Right lobe of liver (tissue), 6 donors: ENCODE measurements around the gene SUSD5. TPM values are rescaled to one million over a fixed set of nuclear protein-coding genes. Genes with fewer than 3 reads are reported as not detected.
A peak's percentile ranks its signal among the peaks of the same experiment; 100 is the strongest.

Experiments used
- ATAC-seq, 4 donors: fragments of 200-7000 bp; cut with Tn5 transposase; one replicate each; pipeline ENCODE4 v1.9.1; 2020; ENCODE audit warnings: mild to moderate bottlenecking in 4 of 4, moderate library complexity in 4 of 4
- DNase-seq, 3 donors: peaks; one replicate each; pipeline ENCODE4 v3.0.0-alpha.2; 2020
- H3K27ac ChIP-seq, 3 donors: fragments of 200-600 bp; one replicate each; pipeline ENCODE4 v1.8.0; 2022
- H3K27me3 ChIP-seq, 2 donors: fragments of 200-600 bp; one replicate each; pipeline ENCODE4 v1.8.0; 2022
- H3K36me3 ChIP-seq, 4 donors: fragments of 200-600 bp; sonication (generic) in 1 of 4; one replicate each; pipeline versions ENCODE4 v1.5.1 to v1.8.0; 2017 to 2022; ENCODE audit warnings: control low read depth in 1 of 4
- H3K4me1 ChIP-seq, 4 donors: fragments of 200-600 bp; sonication (generic) in 1 of 4; one replicate each; pipeline versions ENCODE4 v1.5.1 to v1.8.0; 2017 to 2022; ENCODE audit warnings: control low read depth in 1 of 4
- H3K4me3 ChIP-seq, 3 donors: fragments of 200-600 bp; one replicate each; pipeline ENCODE4 v1.8.0; 2022
- H3K9me3 ChIP-seq, 4 donors: fragments of 200-600 bp; sonication (generic) in 1 of 4; one replicate each; pipeline versions ENCODE4 v1.5.1 to v1.8.0; 2017 to 2022; ENCODE audit warnings: control low read depth in 1 of 4
- POLR2A ChIP-seq: fragments of 450-650 bp; IDR thresholded peaks from one replicate; pipeline ENCODE4 v1.6.1; 2017; ENCODE audit warnings: antibody characterized with exemption, mild to moderate bottlenecking
- WGBS: methylation state at CpG from one replicate; pipeline ENCODE4 v1.1.6; 2018; ENCODE audit warnings: low coverage, low lambda C conversion rate; ENCODE audit not compliant: insufficient coverage; ENCODE audit errors: missing lambda C conversion rate; 5-methylcytosine and 5-hydroxymethylcytosine counted together
- intact Hi-C, 2 donors: fragments of 100-400 bp; cut with DNase I; formaldehyde crosslinking; loops; one replicate each; pipeline versions ENCODE4 v1.11.2 to v1.14.1; 2022
- total RNA-seq, 6 experiments: library from RNA; depleted of rRNA in 2 of 6; stranded (reverse); fragments of >200 nt in 2 of 6; fragmentation: NEBNext Ultra II Directional in 3 of 6; extraction: Animal tissue kit (Norgen Biotek cat#: 25700) in 3 of 6; gene quantifications; one replicate each; pipeline versions ENCODE4 v1.1.0 to v1.2.4, GENCODE V29; 2016 to 2023
- TF ChIP-seq, protein P1 (sequence below), 4 donors: fragments of 200-600 bp in 3 of 4; fragments of 450-650 bp in 1 of 4; IDR thresholded peaks; one replicate each; pipeline versions ENCODE4 v1.5.1 to v1.8.0; 2016 to 2022; ENCODE audit warnings: antibody characterized with exemption in 4 of 4, mild to moderate bottlenecking in 2 of 4
- donor health status: DM: no; HTN: yes; CAD: no.
- donor health status: DM: no; HTN: no; CAD: no.
- donor health status: DM: no; HTN: no; CAD: no.
- donor health status: DM: no; HTN: yes; CAD: no.
- donor health status: DM: no; HTN: yes; CAD: no.

Gene SUSD5
- total RNA-seq, 6 experiments from 2014 or later: 0.05 to 0.20 (median 0.16) TPM; not detected in 2

DNA sequence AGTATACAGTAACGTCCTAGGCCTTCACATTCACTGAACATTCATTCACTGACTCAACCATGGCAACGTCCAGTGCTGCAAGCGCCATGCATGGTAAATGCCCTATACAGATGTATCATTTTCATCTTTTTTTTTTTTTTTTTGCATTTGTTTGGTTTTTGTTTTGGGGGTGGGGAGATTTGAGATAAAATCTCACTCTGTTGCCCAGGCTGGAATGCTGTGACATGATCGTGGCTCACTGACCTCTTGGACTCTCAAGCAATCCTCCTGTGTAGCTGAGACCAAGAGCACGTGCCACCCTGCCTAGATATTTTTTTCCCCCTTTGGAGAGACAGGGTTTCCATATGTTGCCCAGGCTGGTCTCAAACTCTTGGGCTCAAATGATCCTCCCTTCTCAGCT lies 37.4 kb downstream of the SUSD5 start:
- Histone ChIP-seq H3K27ac (no peak overlapping the region), H3K4me3 (no peak overlapping the region), H3K9me3 (no peaks in the 10 kb centered on the region), H3K4me1 (no peaks in the 10 kb centered on the region), H3K36me3 (no peaks in the 10 kb centered on the region), H3K27me3 (no peaks in the 10 kb centered on the region)
- DNase-seq (no peak), ATAC-seq (peak; percentile 63 to 82 (median 73))
- intact Hi-C loops: no loop called here
- whole genome bisulfite sequencing: 50% methylated on average over 5 of the region's 5 CpGs
- TF ChIP-seq, protein P1, sequence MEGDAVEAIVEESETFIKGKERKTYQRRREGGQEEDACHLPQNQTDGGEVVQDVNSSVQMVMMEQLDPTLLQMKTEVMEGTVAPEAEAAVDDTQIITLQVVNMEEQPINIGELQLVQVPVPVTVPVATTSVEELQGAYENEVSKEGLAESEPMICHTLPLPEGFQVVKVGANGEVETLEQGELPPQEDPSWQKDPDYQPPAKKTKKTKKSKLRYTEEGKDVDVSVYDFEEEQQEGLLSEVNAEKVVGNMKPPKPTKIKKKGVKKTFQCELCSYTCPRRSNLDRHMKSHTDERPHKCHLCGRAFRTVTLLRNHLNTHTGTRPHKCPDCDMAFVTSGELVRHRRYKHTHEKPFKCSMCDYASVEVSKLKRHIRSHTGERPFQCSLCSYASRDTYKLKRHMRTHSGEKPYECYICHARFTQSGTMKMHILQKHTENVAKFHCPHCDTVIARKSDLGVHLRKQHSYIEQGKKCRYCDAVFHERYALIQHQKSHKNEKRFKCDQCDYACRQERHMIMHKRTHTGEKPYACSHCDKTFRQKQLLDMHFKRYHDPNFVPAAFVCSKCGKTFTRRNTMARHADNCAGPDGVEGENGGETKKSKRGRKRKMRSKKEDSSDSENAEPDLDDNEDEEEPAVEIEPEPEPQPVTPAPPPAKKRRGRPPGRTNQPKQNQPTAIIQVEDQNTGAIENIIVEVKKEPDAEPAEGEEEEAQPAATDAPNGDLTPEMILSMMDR (IDR thresholded peaks at IDR 0.05): no peak
- no peak for TF ChIP-seq POLR2A

DNA sequence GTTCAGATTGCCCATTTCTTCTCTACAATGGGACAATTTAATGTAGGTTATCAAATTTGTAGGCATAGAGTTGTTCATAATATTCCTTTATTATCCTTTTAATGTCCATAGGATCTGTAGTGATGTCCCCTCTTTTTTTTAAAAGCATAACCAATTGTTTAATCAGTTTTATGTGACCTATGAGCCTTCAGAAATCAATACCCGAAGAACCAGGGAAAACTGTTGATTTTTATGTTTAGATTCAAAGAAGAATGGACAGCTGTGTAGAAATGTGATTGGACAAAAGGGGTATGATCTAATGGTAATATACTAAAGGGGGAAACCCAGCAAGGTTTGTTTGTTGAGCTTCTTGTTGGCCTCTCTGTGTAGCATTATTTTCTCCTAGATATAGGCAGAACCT lies 39.5 kb downstream of the SUSD5 start:
- H3K27me3 ChIP-seq: no peaks in the 10 kb centered on the region
- H3K9me3 ChIP-seq: no peaks in the 10 kb centered on the region
- H3K4me3 ChIP-seq: no peak overlapping the region
- ATAC-seq (no peak), DNase-seq (no peak)
- no peak for TF ChIP-seq POLR2A
- TF ChIP-seq, protein P1 (IDR thresholded peaks at IDR 0.05): no peak
- WGBS: 30% methylated on average over 1 of the region's 1 CpG
- H3K27ac ChIP-seq: no peak overlapping the region
- intact Hi-C loops: no loop called here
- H3K36me3 ChIP-seq: no peaks in the 10 kb centered on the region
- no peaks in the 10 kb centered on the region for H3K4me1 ChIP-seq

DNA sequence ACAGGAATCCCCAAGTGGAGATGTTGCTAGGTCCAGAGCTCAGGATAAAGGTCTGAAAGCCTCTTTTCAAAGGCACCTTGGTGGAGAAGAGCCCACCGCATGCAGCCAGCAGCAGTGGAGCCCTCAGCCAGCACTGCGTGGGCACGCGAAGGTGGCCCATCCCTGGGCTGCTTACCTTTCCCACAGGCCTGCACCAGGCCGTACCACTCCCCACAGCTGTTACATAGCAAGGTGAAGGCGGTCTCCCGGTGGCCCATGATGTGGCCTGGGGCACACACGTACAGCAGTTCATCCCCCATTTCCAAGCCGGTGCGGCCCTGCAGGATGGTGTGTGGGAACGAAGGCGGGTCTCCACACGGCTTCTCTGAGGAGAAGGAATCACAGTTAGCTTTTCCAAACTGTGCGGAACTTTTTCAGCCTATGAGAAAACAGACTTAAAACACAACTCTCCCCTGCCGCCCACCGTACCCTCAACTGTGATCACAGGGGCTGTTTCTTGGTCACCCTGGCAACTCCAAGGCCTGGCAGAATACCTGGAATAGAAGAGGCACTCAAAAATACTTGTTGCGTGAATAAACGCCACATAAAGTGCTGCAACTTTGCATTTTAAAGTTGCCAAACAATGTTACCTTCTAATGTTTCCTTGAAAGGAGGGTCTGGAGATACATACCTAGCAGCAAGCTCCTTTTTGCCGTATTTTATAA lies 43.7 kb downstream of the SUSD5 start:
- Histone ChIP-seq H3K4me3 (no peak overlapping the region), H3K36me3 (no peaks in the 10 kb centered on the region), H3K27me3 (no peaks in the 10 kb centered on the region), H3K4me1 (no peaks in the 10 kb centered on the region), H3K9me3 (no peaks in the 10 kb centered on the region), H3K27ac (no peak overlapping the region)
- intact Hi-C loops: no loop called here
- 87% methylated on average over 4 of the region's 19 CpGs for WGBS
- TF ChIP-seq, protein P1 (IDR thresholded peaks at IDR 0.05): no peak
- TF ChIP-seq POLR2A: no peak
- no peak for ATAC-seq
- no peak for DNase-seq

DNA sequence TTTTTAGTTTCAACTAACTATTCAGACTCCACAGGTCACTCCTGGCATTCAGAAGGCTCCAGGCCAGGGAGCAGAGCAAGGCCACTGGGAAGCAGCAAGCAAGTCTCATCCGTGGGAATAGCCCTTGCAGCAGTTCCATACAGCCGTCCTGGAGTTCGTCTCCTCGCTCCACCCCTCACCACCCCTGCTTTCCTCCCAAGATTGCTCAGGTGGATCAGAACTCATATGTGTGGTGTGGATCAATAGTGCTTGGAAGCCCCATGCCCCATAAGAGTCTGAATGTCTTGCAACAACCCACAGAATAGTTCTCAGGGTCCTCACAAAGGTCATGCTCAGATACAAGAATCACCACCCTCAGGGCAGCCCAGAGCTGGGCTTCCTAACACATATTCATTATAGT lies 44.5 kb downstream of the SUSD5 start:
- 20% methylated on average over 1 of the region's 4 CpGs for WGBS

More for the DNA sequence above, 44.5 kb downstream of the SUSD5 start:
- H3K9me3 ChIP-seq: no peaks in the 10 kb centered on the region
- DNase-seq: no peak
- intact Hi-C loops: no loop called here
- no peak overlapping the region for H3K27ac ChIP-seq
- TF ChIP-seq, protein P1 (IDR thresholded peaks at IDR 0.05): no peak
- no peak for TF ChIP-seq POLR2A
- H3K4me3 ChIP-seq: no peak overlapping the region
- ATAC-seq: no peak
- no peaks in the 10 kb centered on the region for H3K27me3 ChIP-seq
- H3K36me3 ChIP-seq: no peaks in the 10 kb centered on the region
- H3K4me1 ChIP-seq: no peaks in the 10 kb centered on the region
